GM18520 (cell line): ENCODE data around the gene SMOC1.

ENCODE experiments used
- ATAC-seq: cut with Tn5 transposase; IDR thresholded peaks from one replicate; pipeline ENCODE4 v1.9.1; 2021; ENCODE audit not compliant: unreplicated experiment

SMOC1 gene

DNA sequence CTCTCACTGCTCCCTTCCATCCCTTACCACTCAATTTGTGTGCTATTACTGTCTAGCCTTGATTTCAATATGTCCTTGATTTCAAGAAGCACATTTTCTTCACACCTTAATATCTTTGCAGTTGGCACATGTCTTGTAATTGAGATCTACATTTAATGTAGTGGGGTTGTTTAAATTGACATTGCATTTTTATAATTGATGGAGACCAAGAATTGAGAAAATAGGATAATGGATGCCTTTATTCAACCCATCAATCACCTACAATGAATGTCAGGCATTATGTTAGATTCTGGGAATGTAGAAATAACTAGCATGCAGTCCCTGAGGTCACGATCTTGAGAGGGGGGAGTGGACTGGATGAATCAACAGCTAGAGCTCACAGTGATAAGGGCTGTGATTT is 94.6 kb downstream of the SMOC1 start:
- no peak for ATAC-seq

DNA sequence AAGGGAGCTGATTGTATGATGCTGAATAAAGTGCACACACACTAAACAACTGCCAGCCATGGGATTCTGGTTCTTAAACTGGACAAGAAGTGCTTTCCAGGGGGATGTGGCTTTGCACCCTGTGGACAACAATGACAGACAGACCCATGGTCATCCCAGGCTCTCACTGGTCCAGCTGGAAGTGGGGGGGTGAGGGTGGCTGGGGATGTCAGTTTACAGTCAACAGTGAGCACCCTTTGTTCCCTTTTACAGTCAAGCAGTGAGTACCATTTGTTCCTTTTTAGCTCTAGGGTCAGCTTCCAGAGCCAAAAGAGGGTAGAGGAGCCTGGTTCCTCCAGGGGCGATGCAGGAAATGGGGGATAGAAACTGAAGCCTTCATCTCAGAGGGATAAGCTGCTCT is 100.7 kb downstream of the SMOC1 start:
- ATAC-seq = no peak

DNA sequence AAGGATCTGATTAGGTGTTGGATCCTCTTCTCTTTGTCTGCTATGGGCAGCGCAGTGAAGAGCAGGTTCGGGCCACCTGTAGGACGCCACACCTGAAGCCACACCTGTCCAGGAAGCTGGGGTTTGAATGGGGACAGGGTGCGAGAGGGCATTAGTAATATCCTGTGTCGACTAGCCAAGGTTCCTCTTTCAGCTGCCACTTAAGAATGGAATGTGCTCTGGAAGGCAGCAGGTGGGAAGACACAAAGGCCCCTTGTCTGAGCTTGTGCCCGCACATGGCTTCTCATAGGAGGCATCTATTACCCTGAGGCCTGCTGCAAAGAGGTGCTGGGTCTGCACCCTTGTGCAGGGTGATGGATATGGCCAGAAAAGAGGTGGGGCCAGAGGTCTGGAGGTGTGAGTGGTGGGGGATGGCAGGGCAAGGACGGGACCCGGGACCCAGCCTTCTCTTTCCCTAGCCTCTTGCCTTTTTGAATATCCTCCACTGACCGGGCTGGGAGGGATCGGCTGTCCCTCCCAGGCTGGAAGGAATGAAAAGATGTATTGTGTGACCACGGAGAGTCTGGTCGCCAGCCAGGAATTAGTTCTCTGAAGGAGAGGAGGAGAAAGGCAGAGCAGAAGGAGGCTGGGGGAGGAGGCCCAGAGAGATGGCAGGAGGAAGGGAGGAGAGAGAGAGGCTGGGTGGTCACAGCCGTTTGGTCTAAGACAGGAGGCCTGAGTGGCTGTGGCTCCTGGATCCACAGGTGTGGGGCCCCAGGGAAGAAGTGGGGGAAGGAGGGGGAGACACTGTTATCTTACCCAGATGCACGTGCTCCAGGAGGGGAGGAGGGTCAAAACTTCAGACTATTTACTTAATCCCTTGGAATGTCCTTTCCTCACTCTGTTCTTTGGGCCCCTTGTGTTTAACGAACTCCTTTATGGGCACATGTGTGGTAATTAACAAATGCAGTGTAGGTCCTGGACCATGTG is 101.5 kb downstream of the SMOC1 start:
- ATAC-seq = no peak

DNA sequence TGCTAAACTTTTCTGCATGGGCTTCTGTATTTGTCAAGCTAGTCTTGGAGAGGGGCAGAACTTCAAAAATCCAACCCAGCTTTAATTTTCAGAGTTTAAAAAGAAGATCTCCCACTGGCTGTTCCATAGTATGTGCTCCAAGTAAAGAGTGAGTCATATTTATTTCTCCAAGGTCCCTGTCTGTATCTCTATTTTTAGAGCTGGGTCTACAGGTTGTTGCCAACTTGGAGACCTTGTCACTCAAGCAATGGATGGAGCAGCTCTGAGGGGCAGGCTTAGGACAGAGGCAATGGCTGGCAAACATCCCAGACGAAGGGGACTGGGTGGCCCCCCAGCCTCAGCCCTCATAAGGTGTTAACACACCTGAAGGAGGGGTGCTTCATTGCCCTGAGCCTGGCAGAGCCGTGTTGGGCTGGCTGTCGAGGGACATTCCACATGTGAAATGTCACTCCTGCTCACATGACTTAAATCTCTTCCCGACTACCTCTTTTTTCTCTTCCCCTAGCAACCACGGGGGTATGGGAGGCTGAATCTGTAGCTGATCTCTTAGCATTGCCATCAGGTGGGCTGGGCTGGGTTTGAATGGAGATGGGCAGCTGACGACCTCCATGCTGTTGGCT is 103.1 kb downstream of the SMOC1 start:
- no peak for ATAC-seq

DNA sequence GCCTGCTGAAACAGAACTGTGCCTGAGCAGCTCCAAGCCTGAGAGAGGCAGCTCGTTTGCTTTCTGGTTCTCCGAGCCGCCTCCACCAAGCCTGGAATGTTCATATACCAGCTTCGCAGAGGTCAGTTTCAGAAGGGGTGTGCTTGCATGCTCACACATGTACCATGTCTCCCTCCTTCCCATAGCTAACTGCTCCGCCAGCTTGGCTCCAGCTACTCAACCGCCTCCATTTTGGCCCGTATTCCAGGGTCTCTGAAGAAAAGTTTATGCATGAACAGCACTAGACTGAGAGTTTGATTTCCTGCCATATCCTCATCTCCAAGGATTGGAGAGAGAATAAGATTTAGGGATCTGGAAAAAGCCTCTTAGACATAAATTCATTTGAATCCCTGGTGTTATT is 103.7 kb downstream of the SMOC1 start:
- ATAC-seq = no peak

DNA sequence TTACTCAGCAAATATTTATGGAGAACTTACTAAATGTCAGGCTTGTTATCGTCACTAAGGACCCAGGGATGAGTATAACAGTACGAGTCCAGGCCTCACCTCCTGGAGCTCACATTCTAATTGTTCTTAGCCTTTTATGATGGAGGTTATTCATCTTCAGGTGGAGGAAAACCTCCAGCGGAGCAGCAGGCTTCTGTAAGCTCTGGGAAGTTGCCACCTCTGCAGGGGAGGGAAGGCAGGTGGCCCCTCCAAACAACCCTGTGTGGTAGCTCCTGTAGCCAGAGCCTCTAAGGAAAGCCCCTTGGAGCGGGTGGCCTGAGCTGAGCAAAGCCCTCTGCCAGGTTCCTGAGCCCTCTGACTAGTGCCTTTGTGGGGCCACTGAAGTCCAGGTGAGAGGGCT is 104.1 kb downstream of the SMOC1 start:
- ATAC-seq = no peak

DNA sequence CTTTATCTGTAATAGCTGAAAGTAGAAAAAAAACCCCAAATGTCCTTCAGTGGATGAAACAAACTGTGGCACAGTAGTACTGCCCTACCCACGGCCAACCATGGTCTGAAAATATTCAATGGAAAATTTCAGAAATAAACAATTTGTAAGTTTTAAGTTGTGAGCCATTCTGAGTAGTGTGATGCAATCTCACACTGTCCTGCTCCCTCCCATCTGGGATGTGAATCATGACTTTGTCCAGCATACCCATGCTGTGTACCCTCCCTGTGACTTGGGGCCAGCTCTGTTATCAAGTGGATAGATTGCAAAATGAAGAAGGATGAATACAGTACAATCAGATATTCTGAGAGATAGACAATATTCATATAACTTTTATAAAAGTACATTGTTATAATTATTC is 106.2 kb downstream of the SMOC1 start:
- no peak for ATAC-seq

DNA sequence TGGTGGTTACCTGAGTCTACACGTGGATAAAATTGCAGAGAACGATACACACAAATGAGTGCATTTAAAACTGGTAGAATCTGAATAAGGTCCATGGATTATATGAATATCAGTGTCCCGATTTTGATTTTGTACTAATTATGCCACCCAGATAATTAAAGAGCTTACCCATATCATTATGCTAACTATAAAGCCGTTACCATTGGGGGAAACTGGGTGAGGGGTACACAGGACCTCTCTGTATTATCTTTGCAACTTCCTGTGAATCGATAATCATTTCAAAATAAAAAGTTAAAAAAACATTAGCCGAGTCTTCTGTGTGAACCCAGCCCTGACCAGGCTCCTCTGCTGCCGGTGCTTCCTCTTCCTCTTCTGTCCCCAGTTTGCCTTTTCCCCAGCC is 107.1 kb downstream of the SMOC1 start:
- no peak for ATAC-seq

DNA sequence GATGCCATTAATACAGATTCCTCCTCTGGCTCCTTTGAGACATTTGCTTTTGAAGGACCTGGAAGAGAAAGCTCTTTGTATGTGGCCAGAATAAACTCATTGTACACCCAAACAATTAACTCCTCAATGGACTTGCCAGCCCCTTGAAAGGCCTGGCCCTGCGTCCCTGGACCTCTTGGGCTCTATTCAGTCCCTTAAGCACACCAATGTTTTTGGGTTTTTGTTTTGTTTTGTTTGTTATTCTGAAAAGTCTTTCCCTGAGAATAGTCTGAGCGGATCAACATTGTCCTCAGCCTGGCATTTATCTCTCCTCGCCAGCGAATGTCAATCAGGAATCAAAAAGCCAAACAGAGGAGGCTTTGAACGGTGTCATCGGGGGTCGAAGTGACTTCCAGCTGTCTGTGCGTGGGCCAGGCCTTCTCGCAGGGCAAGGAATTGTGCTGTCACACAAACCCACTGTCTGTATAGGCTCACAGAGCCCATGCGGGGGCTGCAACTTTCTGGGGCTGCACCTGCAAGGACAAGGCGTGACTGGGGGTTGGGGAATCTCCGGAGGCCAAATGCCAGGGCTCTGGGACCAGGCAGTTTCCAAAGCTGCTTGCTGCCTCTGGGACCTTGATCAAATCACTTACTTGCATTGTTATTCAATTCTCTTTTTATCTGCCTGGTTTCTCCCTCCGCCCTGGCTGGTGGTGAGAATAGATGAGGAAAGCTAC is 108.3 kb downstream of the SMOC1 start:
- no peak for ATAC-seq

DNA sequence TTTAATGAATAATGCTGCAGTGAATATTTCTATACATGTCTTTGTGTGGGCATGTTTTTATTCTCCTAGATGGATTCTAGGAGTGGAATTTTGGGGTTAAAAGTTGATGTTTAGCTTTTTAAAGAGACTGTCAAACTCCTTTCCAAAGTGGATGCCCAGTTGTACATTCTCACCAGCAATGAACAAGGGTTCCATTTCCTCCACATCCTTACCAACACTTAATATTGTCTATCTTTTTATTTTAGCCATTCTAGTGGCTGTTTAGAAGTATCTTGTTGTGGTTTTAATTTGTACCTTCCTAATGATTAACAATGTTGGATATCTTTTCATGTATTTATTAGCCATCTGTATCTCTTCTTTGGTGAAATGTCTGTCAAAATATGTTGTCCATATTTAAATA is 109.8 kb downstream of the SMOC1 start:
- no peak for ATAC-seq

DNA sequence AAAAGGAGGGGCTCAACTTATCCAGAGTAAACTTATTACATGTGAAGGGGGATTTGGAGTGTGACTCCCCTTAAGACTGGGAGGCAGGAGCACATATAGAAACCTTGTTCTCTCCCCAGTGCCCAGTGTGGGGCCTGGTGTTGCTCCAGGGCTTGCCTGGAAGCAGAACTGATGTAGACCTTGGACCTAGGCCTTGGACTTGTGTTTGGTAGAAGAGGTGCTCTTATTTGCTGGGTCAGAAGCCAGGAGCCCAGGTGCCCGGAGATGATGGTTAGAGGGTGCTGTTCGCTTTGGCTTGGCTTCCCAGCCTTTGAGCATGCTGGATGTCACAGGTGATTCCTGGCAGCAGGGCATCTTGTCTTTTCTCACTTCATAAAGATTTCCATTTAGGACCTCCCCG is 110.4 kb downstream of the SMOC1 start:
- ATAC-seq = no peak

DNA sequence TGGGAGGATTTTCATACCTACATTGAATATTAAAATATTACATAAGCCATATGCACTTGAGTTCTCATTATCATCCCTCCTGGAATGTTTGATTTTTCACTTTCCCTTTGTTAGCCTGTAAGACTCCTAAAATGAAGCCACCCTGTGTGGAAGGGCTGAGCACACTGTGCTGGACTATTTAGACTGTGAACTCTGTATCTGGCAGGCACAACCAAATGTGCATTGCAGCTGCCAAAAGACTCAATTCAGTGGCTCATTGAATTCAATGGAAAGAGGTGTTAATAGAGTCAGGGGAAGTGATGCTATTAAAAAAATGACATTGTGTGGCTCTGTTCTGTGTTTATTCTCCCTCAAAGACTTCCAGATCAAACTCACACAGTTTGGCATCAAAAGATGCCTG is 111.1 kb downstream of the SMOC1 start:
- ATAC-seq = no peak

DNA sequence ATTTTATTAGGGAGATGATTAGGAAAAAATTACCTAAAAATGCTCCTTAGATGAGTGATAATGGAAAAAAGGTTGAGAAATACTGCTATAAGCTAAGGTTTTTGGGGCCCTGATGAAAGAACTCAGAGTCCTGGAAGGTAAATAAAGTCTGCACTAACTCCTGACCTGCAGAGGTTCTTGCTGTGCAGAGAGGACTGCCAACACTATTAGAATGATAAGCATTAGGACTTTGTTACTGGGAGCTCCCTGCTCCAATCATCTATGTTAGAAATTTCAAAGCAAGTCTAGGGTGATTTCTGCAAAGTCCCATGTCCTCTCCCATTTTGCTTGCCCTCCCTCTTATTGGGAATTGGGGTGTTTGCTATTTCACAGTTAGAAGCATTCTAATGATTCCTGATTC is 112.2 kb downstream of the SMOC1 start:
- no peak for ATAC-seq

DNA sequence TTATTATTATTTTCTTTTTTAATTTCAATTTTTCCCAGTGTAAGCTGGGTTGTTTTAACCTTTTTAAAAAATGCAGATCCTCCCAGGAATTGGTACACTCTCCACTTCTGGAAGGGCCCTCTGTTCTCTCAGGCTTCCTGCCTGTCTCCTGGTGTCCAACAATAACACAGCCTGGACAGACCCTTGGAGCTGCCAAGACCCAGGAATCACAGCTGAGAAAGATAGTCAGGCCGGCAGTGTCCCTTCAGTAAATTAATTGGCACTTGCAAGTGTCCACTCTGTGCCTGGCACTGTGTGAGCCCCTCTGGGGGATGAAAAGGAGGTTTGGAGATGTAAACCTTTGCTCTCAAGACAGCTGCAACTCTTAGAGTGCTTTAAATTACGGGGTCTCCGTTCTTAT is 113.3 kb downstream of the SMOC1 start:
- no peak for ATAC-seq

DNA sequence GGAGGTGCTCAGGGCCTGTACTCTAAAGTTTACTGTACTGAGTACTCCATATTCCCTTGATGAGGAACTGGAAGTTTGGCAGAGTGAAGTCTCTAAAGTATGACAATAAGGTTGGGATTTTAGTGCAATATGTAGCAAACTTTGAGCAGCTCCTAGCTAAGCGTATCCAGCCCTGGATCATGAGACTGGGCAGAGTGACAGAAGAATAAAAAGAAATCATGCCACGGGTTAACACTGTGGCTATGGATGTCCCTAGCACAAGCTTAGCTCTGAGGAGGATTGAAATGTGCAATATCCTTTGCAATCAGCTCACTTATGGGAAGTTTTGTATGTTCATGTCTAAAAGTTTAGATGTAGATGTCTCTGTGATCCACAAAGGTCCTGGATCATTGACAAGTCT is 114.1 kb downstream of the SMOC1 start:
- no peak for ATAC-seq

DNA sequence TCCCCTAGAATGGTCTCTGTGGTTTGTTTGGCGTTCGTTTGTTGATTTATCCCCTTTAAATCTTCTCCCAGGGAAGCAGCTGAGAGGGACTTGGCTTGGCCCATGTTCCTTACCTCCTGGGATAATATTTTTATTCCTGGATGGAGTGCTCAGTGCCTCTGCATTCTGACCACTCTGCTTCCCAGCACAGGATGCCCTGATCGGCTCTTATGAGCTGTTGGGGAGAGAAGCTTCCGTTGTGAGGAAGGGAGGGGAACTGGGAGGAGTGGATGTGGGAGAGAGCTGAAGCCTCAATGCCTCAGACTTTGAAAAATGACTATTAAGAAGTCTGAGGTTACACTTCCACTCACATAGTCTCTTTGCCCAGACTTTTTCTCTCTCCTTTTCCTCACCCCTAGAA is 114.8 kb downstream of the SMOC1 start:
- no peak for ATAC-seq

DNA sequence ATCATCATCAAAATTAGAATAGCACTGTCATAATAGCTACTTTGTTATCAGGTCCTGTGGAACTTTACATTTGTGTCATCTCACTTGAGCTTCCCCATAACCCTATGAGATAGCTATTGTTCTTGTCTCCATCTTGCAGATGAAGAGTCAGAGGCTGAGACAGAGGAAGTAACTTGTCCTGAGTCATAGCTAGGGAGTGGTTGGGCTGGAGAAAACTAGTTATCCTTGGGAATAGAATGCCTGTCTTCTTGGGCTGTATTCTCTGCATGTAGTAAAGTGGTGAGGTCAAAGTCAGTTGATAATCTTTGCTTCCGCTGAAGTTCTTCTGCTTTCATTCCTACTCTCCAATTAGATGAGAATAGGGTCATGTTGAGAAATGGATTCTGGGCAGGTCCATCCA is 117.0 kb downstream of the SMOC1 start:
- ATAC-seq = no peak

DNA sequence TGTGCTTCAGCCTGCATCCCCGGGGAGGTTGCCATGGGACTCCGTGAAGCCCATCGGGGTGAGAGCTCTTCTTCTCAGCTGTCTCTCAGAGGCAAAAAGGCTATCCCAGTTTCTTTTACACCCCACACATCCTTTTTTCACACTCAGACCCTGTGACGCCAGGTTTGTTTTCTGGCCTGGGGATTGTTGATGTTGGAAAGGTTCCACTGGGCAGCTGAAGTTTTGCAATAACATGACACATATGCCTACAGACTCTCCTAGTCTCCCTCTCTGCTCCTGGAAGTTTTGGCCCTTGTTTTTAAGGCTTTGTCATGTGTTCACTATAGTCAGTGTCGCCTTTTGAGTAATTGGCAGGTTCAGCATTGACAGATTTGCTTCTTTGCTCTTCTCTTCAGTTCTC is 118.6 kb downstream of the SMOC1 start:
- no peak for ATAC-seq

DNA sequence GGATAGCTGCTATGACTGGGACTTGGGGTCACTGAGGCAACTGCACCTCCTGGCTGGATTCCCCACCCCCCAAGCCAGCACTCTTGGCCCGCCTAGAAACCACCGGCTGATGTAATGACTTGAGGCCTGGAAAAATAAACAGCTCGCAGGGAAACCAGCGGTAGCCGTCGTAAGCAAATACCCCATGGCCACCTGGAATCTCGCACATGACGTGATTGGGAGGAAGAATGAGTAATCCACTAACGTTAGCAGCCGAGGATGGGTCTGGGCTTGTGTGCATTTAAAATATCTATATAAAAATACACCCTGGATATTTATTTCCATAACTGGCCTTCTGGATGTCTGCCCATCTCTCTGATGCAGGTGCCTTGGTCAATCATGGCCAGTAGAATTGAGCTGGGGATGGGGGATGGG is 120.1 kb downstream of the SMOC1 start:
- no peak for ATAC-seq

DNA sequence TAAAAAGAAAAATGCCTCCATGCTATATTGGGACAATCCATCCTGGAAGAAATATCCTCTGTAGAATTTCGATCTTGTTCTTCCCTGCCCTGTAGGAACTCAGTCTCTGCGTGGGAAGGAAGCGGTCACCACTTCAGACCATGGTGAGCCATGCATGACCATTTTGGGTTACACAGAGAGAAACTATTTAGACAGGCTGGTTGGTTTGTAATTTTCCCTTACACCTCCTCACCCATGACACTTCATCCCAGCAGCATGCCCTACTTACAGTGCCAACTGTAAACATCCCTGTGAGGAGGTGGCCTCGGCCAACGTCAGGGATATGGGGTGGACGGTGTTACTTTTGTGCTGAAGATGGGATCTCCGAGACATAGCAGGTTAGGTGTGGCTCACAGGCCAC is 121.4 kb downstream of the SMOC1 start:
- no peak for ATAC-seq

DNA sequence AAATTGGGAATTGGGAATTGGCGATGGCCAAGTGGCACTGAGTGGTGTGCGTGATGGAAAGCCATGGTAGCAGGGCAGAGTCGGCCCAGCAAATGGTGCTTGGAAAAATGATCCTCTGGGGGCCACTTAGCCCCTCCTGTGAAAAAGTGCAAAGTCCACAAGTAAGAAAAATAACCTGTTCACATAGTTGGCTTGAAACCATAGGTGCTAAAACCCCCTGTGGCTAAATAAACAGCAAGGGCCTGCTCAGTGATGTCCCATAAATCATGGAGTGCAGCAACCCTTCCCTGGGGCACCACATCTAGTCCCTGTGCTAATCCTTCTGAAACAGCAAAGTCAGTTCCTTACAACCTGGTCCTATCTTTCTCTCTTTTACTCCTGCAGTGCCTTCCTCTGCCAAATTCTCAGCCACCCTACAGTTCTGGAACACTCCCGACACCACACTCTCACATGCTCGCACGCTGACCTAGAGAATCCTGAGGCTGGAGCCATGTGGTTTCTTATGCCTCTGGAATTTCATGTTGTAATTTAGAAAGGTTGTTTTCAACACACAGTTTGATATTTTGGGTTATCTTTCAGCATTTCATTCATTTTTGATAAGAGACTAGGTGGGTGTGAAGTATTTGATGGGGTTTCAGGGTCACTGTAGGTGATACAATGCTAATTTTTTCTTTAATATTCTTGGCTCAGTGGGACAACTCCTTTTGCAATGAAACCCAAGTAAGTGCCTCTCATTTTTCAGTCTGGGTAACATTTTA is 123.6 kb downstream of the SMOC1 start:
- no peak for ATAC-seq
